HL-60 (cell line): Measurements from ENCODE around the gene SDR42E2.
"Not testable (repeated sequence)": the region's sequence is repeated elsewhere in the genome, so short reads cannot be mapped to it uniquely, and the experiment has no call there.

Experiments
- DNase-seq, 2 experiments: peaks; one replicate each; pipeline ENCODE4 v3.0.0-alpha.2; 2010 to 2020; ENCODE audit warnings: low read depth in 1 of 2, low spot score in 1 of 2
- H3K27ac ChIP-seq: fragments of 250-450 bp; sonication (Bioruptor Pico); replicated peaks from 2 replicates; pipeline ENCODE4 v1.5.1; 2020; ENCODE audit warnings: mild to moderate bottlenecking, moderate library complexity
- H3K27me3 ChIP-seq: fragments of 250-450 bp; sonication (Bioruptor Pico); 2 replicates; pipeline ENCODE4 v1.5.1; 2021; ENCODE audit warnings: mild to moderate bottlenecking, moderate library complexity; ENCODE audit not compliant: insufficient read depth, poor library complexity, severe bottlenecking
- H3K4me3 ChIP-seq: replicated peaks from 2 replicates; pipeline ENCODE4 v1.5.1; 2011; ENCODE audit warnings: mild to moderate bottlenecking, control low read depth, low read length; ENCODE audit not compliant: insufficient read depth
- GABPA ChIP-seq: IDR thresholded peaks from 2 replicates; pipeline ENCODE4 v1.6.1; 2012; ENCODE audit warnings: low read depth
- POLR2AphosphoS5 ChIP-seq: IDR thresholded peaks from 2 replicates; pipeline ENCODE4 v1.6.1; 2012; ENCODE audit warnings: low read depth
- SPI1 ChIP-seq: IDR thresholded peaks from 2 replicates; pipeline ENCODE4 v1.6.1; 2012; ENCODE audit warnings: low read depth, mild to moderate bottlenecking, borderline replicate concordance
- TF ChIP-seq, protein P1 (sequence below): IDR thresholded peaks from 2 replicates; pipeline ENCODE4 v1.6.1; 2012; ENCODE audit warnings: low read depth; ENCODE audit not compliant: insufficient replicate concordance
- TF ChIP-seq, protein P2 (sequence below): IDR thresholded peaks from one replicate; pipeline ENCODE4 v1.5.1; 2011; ENCODE audit warnings: low read length, control low read depth, inconsistent platforms; ENCODE audit not compliant: insufficient read depth

The SDR42E2 gene

DNA sequence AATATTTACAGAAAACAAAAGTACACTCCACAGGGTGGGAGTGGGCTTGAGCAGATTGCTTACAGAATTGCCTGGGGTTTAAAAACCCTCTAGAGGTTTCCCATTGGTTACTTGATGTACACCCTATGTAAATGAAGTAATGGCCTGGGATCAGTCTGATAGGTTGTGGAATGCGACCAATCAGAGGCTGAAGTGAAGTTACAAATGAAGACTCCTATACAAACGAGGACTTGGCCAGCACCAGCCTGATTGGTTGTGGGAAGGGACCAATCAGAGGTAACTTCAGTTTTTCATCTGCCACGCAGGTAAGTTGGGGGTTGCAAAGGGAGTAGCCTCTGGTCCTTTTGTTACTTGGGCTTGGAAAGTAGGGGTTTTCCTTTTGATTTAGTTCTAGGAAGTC, 52.6 kb downstream of the SDR42E2 start:
- H3K27me3 ChIP-seq, result no peaks in the 10 kb centered on the region
- H3K27ac ChIP-seq, result no peak overlapping the region
- H3K4me3 ChIP-seq, result no peak overlapping the region
- TF ChIP-seq POLR2AphosphoS5 (no peak), GABPA (no peak), SPI1 (no peak)
- TF ChIP-seq, protein P1, sequence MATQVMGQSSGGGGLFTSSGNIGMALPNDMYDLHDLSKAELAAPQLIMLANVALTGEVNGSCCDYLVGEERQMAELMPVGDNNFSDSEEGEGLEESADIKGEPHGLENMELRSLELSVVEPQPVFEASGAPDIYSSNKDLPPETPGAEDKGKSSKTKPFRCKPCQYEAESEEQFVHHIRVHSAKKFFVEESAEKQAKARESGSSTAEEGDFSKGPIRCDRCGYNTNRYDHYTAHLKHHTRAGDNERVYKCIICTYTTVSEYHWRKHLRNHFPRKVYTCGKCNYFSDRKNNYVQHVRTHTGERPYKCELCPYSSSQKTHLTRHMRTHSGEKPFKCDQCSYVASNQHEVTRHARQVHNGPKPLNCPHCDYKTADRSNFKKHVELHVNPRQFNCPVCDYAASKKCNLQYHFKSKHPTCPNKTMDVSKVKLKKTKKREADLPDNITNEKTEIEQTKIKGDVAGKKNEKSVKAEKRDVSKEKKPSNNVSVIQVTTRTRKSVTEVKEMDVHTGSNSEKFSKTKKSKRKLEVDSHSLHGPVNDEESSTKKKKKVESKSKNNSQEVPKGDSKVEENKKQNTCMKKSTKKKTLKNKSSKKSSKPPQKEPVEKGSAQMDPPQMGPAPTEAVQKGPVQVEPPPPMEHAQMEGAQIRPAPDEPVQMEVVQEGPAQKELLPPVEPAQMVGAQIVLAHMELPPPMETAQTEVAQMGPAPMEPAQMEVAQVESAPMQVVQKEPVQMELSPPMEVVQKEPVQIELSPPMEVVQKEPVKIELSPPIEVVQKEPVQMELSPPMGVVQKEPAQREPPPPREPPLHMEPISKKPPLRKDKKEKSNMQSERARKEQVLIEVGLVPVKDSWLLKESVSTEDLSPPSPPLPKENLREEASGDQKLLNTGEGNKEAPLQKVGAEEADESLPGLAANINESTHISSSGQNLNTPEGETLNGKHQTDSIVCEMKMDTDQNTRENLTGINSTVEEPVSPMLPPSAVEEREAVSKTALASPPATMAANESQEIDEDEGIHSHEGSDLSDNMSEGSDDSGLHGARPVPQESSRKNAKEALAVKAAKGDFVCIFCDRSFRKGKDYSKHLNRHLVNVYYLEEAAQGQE, result no peak
- TF ChIP-seq, protein P2, sequence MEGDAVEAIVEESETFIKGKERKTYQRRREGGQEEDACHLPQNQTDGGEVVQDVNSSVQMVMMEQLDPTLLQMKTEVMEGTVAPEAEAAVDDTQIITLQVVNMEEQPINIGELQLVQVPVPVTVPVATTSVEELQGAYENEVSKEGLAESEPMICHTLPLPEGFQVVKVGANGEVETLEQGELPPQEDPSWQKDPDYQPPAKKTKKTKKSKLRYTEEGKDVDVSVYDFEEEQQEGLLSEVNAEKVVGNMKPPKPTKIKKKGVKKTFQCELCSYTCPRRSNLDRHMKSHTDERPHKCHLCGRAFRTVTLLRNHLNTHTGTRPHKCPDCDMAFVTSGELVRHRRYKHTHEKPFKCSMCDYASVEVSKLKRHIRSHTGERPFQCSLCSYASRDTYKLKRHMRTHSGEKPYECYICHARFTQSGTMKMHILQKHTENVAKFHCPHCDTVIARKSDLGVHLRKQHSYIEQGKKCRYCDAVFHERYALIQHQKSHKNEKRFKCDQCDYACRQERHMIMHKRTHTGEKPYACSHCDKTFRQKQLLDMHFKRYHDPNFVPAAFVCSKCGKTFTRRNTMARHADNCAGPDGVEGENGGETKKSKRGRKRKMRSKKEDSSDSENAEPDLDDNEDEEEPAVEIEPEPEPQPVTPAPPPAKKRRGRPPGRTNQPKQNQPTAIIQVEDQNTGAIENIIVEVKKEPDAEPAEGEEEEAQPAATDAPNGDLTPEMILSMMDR, result no peak
- no peak for DNase-seq

DNA sequence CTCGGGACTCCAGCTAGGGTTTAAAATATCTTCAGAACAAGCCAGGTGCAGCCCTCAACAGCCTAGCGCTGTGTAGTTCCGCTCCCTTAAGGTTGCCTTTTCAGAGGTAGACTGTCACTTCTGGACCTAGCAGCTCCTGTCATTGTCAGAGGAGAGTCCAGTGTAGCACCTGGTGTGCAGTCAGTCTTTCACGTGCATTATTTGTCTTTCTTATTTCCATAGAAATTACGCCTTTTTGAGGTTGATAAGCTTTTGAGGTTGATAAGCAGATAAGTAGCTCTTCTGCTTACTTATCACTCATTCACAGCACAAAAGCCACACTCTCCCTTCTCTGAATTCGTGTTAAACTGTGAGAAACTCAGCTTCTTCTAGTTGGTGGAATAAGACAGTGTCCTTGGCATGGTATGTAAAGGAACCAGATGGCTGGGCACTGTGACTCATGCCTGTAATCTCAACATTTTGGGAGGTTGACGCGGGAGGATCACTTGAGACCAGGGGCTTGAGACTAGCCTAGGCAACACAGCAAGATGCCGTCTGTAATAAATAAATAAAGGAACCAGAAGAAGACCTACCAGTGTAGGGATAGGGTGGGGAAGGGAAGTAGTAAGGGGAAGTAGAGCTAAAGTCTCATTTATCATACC, 54.0 kb downstream of the SDR42E2 start:
- Histone ChIP-seq H3K4me3 (no peak overlapping the region), H3K27ac (peak overlapping the region; percentile 45), H3K27me3 (no peaks in the 10 kb centered on the region)
- DNase-seq, result peak; percentile 66 to 67
- TF ChIP-seq GABPA (no peak), POLR2AphosphoS5 (peak; percentile 42; the same call in 1 of the 2 replicates), SPI1 (peak; percentile 69; the same call in 1 of the 2 replicates)

DNA sequence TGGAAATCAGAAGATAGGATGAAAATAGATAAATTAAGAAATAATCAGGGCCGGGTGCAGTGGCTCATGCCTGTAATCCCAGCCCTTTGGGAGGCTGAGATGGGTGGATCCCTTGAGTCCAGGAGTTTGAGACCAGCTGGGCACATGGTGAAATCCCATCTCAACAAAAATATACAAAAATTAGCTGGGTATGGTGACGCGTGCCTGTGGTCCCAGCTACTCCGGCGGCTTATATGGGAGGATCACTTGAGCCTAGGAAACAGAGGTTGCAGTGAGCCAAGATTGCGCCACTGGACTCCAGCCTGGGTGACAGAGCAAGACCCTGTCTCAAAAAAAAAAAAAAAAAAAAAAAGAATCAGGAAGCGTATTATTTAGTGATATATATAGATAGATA, 54.5 kb downstream of the SDR42E2 start:
- H3K4me3 ChIP-seq, H3K27me3 ChIP-seq: not testable (repeated sequence)
- peak overlapping the region; percentile 45 for H3K27ac ChIP-seq
- peak in 1 of 2 experiments; percentile 45 for DNase-seq

DNA sequence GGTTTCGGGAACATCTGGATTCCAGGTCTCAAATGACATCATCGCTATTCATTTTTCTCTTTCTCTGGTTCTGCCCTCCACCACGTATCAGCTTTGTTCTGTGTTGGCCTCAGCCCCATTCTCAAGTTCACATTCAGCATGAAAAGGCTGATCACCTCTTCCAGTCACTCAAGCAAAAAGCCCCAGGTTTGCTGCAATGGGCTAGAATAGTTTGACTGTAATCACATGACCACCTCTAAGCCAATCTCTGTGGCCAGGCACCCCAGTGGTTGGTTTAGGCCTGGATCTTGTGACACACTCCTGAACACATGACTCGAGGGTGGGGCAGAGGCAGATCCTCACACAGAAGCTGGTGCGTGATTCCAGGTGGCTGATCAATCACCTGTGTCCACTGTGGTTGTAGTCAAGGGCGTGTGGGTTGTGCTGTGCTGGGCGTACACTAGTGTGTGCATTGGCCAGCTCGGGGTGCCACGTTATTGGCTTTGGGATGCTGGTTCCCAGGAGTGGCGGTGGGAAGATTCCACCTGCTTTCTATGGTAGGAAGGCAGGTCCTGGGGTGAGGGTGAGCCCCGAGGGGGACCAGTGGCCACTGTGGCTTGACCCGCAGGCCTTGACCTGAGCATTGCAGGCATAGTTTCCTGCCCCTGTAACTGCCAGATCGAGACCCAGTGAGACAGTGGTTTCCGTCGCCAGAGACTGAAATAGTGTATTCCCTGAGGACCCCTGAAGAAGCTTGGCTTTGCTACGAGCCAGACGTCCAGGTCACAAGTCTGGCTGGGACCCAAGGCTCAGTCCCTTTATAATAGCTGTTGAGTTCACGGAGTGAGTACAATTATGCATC, 55.8 kb downstream of the SDR42E2 start:
- no peak overlapping the region for H3K4me3 ChIP-seq
- DNase-seq, result peak in 1 of 2 experiments; percentile 18
- TF ChIP-seq POLR2AphosphoS5 (no peak), SPI1 (no peak), GABPA (no peak)
- TF ChIP-seq, protein P2, result no peak
- TF ChIP-seq, protein P1, result no peak
- H3K27me3 ChIP-seq, result no peaks in the 10 kb centered on the region
- no peak overlapping the region for H3K27ac ChIP-seq
